ENCODE measurements around the gene MYBPC1. TPM values are rescaled to one million over a fixed set of nuclear protein-coding genes. Genes with fewer than 3 reads are reported as not detected.
"Not testable (repeated sequence)": the region's sequence is repeated elsewhere in the genome, so short reads cannot be mapped to it uniquely, and the experiment has no call there.

Gene MYBPC1
- total and polyA plus RNA-seq, 2 donors from 2014 or later: not detected

DNA sequence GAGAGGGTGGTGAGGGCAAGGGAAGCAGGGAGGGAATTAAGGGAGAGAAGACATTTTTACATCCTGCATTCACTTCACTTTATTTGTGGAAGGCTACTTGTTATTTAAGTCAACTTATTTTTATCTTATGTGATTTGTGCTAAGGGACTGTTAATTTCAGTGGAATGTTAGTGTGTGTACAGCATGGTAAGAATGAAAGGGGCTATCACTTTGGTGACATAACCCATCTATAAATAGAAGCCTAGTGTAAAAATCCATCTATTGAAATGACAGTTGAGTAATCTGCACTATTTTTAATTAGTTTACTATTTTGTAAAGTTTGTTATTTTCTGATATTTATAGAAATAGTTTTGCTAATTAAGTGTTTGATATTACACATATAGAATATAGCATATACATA lies 85.9 kb downstream of the MYBPC1 start:
- FAIRE-seq (no peak), DNase-seq (no peak)
- TF ChIP-seq CTCF (IDR thresholded peaks at IDR 0.05; ENCODE audit: borderline replicate concordance, extremely low read depth, insufficient read depth): no peak
- H3K27me3 ChIP-seq (ENCODE audit: control insufficient read depth, insufficient read depth, low read length): no peaks in the 10 kb centered on the region
- intact Hi-C loops (cut with DNase I): no loop called here
- H3K9me3 ChIP-seq (ENCODE audit: control insufficient read depth in 2 of 3, insufficient read depth in 1 of 3, low read length in 3 of 3): no peaks in the 10 kb centered on the region
- no peak overlapping the region for H3K4me3 ChIP-seq (ENCODE audit: low read length in 3 of 3)
- H3K36me3 ChIP-seq (ENCODE audit: control insufficient read depth in 2 of 3, insufficient read depth in 3 of 3, low read length in 3 of 3): no peaks in the 10 kb centered on the region
- no peak overlapping the region for H3K27ac ChIP-seq (ENCODE audit: low read depth in 2 of 2, low read length in 2 of 2)
- no peaks in the 10 kb centered on the region for H3K4me1 ChIP-seq (ENCODE audit: control insufficient read depth in 2 of 3, insufficient read depth in 2 of 3, low read depth in 1 of 3, low read length in 3 of 3)
- no peak overlapping the region for H3K9ac ChIP-seq (ENCODE audit: low read length in 3 of 3)

- H3K27ac ChIP-seq (ENCODE audit: low read depth in 2 of 2, low read length in 2 of 2); H3K9me3 ChIP-seq (ENCODE audit: control insufficient read depth in 2 of 3, insufficient read depth in 1 of 3, low read length in 3 of 3); H3K36me3 ChIP-seq (ENCODE audit: control insufficient read depth in 2 of 3, insufficient read depth in 3 of 3, low read length in 3 of 3); H3K9ac ChIP-seq (ENCODE audit: low read length in 3 of 3); H3K4me1 ChIP-seq (ENCODE audit: control insufficient read depth in 2 of 3, insufficient read depth in 2 of 3, low read depth in 1 of 3, low read length in 3 of 3); DNase-seq; H3K27me3 ChIP-seq (ENCODE audit: control insufficient read depth, insufficient read depth, low read length); H3K4me3 ChIP-seq (ENCODE audit: low read length in 3 of 3); FAIRE-seq; intact Hi-C loops (cut with DNase I): not testable (repeated sequence)
These were observed 86.9 kb downstream of the MYBPC1 start for GRCh38 chr12:101681627-101682026.

DNA sequence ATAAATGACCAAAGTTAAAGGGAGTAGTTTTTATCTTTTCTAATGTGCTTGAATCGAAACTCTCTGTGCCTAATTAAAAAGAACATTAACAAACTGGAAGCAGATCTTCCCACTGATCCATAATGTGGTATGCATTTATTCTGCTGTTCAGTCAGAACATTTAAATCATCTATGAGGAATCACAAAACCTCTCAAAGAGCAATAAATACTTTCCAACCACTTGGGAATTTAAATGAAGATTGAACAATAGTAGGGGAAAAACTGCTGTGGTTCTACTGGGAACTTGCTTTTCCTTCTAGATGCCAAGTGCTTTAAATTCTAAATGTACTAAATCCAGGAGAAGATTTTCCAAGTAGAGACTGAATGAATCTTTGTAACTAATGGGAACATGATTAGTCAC lies 90.3 kb downstream of the MYBPC1 start:
- intact Hi-C loops (cut with DNase I): no loop called here
- Histone ChIP-seq H3K9me3 (ENCODE audit: control insufficient read depth in 2 of 3, insufficient read depth in 1 of 3, low read length in 3 of 3) (no peaks in the 10 kb centered on the region), H3K4me1 (ENCODE audit: control insufficient read depth in 2 of 3, insufficient read depth in 2 of 3, low read depth in 1 of 3, low read length in 3 of 3) (no peaks in the 10 kb centered on the region), H3K4me3 (ENCODE audit: low read length in 3 of 3) (no peak overlapping the region), H3K27me3 (ENCODE audit: control insufficient read depth, insufficient read depth, low read length) (no peaks in the 10 kb centered on the region), H3K27ac (ENCODE audit: low read depth in 2 of 2, low read length in 2 of 2) (no peak overlapping the region), H3K9ac (ENCODE audit: low read length in 3 of 3) (no peak overlapping the region), H3K36me3 (ENCODE audit: control insufficient read depth in 2 of 3, insufficient read depth in 3 of 3, low read length in 3 of 3) (no peaks in the 10 kb centered on the region)
- no peak for TF ChIP-seq CTCF (IDR thresholded peaks at IDR 0.05; ENCODE audit: borderline replicate concordance, extremely low read depth, insufficient read depth)
- FAIRE-seq (no peak), DNase-seq (no peak)

DNA sequence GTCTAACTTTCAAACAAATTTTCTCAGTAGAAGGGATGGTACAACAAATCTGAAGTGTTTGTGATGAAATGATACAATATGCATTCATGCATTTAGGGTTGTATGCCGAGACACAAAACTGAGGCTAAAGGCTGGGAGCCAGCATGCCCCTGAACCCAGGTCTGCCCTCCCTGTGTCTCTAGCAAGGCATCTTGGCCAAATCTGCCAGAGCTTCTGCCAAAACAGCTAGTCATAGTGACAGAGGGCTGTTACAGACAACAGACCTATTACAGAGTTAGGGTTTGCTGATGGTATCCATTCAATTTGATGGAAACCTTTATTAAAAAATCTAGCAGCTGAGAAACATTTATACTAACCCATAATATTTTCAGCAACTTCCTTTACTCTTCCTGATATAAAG lies 91.4 kb downstream of the MYBPC1 start:
- no peaks in the 10 kb centered on the region for H3K36me3 ChIP-seq (ENCODE audit: control insufficient read depth in 2 of 3, insufficient read depth in 3 of 3, low read length in 3 of 3)
- intact Hi-C loops (cut with DNase I): no loop called here
- H3K27ac ChIP-seq (ENCODE audit: low read depth in 2 of 2, low read length in 2 of 2): no peak overlapping the region
- no peaks in the 10 kb centered on the region for H3K4me1 ChIP-seq (ENCODE audit: control insufficient read depth in 2 of 3, insufficient read depth in 2 of 3, low read depth in 1 of 3, low read length in 3 of 3)
- no peak for FAIRE-seq
- no peak overlapping the region for H3K4me3 ChIP-seq (ENCODE audit: low read length in 3 of 3)
- TF ChIP-seq CTCF (IDR thresholded peaks at IDR 0.05; ENCODE audit: borderline replicate concordance, extremely low read depth, insufficient read depth): no peak
- no peaks in the 10 kb centered on the region for H3K9me3 ChIP-seq (ENCODE audit: control insufficient read depth in 2 of 3, insufficient read depth in 1 of 3, low read length in 3 of 3)
- no peak for DNase-seq
- H3K9ac ChIP-seq (ENCODE audit: low read length in 3 of 3): no peak overlapping the region
- no peaks in the 10 kb centered on the region for H3K27me3 ChIP-seq (ENCODE audit: control insufficient read depth, insufficient read depth, low read length)
